Erythroblast (primary cell): ENCODE data around the gene RHBDL3.

Experiments used
- GATA1 ChIP-seq: IDR thresholded peaks from 2 replicates; pipeline ENCODE4 v1.6.1; 2011; ENCODE audit warnings: low read depth, mild to moderate bottlenecking, control low read depth, low read length, moderate library complexity
- POLR2A ChIP-seq: IDR thresholded peaks from 2 replicates; pipeline ENCODE4 v1.6.1; 2011; ENCODE audit warnings: mild to moderate bottlenecking, low read length

- TF ChIP-seq POLR2A (no peak), GATA1 (no peak)
Observed at GRCh38 chr17:32264823-32265191, 825 bp upstream of the RHBDL3 start.
